IPS DF 4.7 (cell line): ENCODE data around the gene TANC2.

Source experiments
- DNase-seq: peaks from one replicate; pipeline ENCODE4 v3.0.0-alpha.2; 2013; ENCODE audit warnings: low spot score; ENCODE audit errors: extremely low read depth

The TANC2 gene

GRCh38 chr17:62965686-62966425 lies at the start of gene TANC2:
TANC2 (plus strand) TSS chr17:62966235; CDS start chr17:63009560, 43,325 bp downstream.
- DNase-seq = no peak

- DNase-seq = no peak
These were observed 49.1 kb upstream of the TANC2 start for GRCh38 chr17:62916684-62917571.

DNA sequence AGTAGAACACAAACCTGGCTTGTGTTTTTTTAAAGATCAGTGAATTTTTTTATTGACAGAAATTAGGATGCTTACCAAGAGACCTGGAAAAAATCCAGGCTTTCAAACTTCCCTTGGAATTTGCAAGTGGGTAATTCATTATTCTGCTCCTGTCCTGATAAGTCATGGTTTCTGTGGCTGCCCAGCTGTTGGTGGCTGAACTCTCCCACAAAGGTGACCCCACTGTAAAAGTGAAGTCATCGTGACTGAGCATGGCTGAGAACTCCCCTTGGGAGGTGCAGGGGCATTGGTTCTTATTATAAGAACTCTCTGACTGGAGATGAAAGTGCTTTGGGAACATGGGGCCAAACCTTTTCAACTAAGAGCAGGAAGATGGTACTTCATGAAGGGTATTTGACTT lies 46.6 kb upstream of the TANC2 start:
- no peak for DNase-seq

- DNase-seq = no peak
These were observed 45.7 kb upstream of the TANC2 start for GRCh38 chr17:62920300-62920699.

DNA sequence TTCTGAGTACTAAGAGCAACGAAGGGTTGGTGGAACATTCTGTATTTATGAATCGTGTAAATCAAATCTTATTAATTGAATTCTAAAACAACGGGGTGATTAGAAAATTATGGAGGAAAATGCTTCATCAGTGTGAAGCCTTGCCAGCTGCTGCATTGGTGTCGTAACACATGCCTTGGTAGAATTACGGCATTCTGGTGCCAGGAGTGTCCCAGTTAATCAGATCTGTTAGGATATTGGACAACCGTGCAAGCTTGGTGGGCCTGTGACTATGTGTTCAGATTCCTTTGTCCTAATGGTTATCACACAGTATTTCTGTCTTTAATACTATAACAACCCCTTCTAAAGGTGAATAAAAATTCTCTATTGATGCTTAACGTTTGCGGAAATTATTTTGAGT lies 44.2 kb upstream of the TANC2 start:
- no peak for DNase-seq

DNA sequence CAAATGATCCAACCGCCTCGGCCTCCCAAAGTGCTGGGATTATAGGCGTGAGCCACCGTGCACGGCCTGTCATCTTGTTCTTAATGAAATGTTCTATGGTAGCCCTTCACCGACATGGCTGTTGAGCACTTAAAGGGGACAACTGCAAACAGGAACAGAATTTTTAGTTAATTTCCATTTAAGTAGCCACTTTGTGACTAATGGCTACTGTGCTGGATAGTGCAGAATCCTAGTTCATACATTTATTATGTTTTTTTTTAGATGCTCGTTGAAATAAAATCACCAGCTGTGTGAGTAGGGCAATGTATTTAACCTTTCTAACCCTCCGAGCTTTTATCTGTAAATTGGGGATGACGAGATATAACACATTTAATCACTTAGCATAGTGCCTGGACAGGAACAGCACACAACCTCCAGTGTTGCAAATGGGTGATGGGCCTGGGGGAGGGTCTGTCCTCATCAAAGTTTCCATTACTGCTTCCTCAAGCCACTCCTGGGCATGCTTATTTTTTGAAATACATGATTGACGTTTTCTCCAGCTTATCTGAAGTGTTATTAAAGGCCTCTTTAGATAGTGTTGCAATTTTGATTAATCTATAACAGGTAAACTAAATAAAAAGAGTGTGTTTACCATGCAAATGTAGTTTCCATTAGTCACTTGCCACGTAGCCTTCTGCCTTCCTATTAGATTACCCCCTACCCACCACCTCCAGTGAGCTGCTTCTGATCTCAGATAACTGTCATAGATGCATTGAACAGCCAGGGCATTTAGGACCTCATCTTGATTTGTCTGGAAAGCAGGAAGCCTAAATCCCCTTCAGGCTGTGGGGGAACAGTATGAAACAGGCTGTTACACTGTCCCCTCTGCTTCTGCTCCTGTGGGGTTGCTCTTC lies 42.5 kb upstream of the TANC2 start:
- no peak for DNase-seq

DNA sequence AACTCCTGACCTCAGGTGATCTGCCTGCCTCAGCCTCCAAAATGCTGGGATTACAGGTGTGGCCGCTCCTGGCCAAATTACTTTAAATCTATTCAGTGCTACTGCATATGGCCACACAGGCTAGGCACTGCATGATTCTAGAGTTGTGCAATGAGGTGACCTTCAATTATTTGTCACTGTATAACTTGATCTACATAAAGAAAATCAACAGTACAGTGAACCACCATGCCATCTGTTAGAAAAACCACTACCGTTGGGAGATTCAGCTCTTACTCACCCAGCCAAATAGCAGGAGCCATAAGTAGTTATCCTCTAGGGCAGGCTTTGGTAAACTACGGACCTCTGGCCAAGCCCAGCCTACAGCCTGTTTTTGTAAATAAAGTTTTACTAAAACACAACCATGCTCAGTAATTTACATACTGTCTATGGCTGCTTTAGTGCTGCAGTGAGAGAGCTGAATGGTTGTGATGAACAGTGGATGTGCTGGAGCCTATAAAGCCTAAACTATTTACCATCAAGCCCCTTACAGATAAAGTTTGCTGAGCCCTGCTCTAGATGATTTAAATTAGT lies 40.7 kb upstream of the TANC2 start:
- no peak for DNase-seq

DNA sequence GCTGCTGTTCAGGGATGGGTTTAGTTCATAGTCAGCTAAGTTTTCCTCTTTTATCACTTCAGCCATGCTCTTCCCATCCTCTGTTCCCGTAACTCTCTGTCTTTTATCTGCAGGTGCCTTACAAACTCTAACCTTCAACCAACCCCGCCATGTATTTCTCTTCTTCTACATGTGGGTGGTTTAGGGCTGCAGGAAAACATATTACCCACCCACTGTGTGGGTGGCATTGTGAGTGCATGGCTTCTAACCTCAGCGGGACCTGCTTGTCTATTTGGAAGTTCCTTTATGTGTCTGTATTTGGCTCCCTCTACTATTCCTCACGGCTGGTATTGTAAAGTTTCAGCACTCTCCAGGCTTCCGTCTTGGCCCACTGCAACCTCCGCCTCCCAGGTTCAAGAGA lies 39.0 kb upstream of the TANC2 start:
- no peak for DNase-seq

DNA sequence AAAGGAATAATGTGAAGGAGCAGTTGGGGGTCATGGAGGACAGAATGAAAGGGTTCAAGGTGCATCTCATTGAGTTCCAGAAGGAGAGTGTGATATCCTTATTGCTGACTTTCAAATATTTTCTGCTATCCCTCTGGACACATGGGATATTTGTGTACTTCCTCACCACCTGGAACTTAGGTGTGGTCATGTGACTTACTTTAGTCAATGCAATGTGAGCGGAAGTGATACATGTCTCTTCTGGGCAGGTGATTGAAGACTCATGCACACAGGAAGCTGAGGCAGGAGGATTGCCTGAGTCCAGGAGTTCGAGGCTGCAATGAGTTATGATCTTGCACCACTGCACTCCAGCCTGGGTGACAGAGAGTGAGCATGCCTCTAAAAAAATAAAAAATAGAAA lies 36.7 kb upstream of the TANC2 start:
- no peak for DNase-seq

DNA sequence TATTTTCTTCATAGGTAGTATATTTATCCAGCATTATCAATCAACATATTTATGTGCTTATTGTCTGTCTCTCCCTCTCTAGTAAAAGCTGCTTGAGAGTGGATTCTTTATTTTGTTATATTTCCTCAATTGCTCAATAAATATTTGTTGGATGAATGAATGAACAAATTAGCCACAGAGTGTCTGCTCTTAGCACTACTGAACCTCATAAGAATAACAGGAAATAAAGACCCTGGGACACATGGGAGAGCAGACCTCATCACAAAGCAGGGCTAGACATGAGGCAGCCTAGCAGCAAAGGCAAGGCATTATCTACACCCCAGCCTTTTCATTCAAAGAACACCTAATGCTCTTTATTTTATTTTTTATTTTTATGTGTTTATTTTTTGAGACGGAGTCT lies 34.9 kb upstream of the TANC2 start:
- DNase-seq = no peak

- no peak for DNase-seq
These were observed 32.3 kb upstream of the TANC2 start for GRCh38 chr17:62933501-62934385.

DNA sequence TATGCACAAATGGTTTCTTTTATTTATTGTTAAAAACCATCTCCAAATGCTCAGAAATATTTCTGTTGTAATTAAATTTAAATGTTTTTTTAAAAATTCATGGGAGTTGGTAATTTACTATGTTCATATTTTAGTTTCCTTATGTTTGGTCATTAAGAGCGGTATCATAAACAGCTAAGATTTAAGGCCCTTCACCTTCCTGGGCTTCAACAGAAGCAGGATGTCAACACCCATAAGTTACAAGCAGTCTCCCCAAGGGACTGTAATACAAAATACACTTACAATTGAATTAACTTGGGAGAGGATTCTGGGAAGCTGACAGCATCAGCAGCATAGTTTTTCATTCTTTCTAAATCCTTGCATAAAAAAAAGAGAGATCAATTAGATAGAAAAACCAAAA lies 30.9 kb upstream of the TANC2 start:
- no peak for DNase-seq

DNA sequence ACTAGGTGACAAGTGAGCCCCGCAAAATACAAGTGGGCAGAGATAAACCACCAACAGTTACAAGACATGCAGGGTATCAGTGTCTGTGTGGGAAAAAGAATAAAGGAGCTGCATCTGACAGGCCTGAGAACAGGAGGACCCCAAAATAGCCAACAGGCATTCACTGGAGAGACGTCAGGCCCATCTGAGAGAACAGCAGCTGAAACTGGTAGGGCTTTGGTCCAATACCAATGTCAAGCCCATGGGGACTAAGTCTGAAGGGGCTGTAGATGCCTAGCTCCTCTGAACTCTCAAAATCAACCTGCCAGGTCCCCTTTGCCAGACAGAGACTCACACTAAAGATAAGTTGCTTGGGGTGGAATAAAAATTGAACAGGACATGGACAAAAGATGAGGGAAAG lies 30.5 kb upstream of the TANC2 start:
- DNase-seq = no peak

DNA sequence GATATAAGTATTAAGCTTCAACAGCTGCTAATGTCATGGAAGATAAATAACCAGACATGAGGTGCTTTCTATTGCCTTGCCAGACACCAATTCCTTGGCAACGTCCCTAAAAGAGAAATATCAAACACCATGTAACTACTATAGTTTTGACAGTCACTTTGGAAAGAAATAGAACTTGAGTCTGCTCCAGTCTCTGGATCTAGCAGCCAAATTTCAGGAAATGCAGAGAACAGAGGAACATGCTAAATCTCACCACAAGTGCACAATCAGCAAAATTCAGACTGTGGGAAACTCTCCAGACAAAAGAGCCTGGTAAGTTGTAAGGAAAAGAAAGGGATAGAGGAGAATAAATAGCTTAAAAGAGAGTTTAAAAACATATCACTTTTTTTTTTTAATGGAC lies 28.4 kb upstream of the TANC2 start:
- no peak for DNase-seq

- no peak for DNase-seq
These were observed 24.6 kb upstream of the TANC2 start for GRCh38 chr17:62941358-62941991.

- DNase-seq = no peak
These were observed 17.7 kb upstream of the TANC2 start for GRCh38 chr17:62948370-62948769.

DNA sequence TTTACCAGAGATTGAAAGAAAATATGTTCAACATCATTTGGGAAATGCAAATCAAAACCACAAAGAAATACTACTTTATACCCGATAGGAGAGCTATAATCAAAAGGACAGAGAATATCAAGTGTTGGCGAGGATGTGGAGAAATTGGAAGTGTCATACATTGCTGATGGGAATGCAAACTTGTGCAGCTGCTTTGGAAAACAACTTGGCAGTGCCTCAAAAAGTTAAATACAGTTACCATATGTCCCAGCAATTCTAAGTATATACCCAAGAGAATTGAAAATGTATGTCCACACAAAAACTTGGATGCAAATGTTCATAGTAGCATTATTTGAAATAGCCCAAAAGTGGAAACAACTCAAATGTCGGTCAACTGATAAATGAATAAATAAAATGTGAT lies 17.0 kb upstream of the TANC2 start:
- no peak for DNase-seq

DNA sequence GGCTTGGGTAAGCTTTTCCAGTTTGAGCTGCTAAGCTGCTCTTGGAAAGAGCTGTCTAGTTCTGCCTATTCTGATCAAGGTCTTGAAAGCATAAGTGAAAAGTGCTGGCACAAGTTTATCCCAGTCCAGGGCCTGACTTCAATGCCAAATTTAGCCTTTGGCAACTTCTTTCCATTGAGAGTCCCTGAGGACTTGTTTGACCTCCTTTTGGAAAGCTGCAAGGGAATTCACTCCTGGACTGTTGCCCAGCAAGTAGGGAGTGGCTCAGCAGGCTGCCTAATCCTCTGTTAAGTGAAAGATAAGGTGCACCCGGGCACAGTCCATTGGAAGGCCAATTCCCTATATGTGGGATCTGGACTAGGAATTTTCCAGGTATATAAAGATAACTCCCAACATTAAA lies 16.0 kb upstream of the TANC2 start:
- DNase-seq = no peak

DNA sequence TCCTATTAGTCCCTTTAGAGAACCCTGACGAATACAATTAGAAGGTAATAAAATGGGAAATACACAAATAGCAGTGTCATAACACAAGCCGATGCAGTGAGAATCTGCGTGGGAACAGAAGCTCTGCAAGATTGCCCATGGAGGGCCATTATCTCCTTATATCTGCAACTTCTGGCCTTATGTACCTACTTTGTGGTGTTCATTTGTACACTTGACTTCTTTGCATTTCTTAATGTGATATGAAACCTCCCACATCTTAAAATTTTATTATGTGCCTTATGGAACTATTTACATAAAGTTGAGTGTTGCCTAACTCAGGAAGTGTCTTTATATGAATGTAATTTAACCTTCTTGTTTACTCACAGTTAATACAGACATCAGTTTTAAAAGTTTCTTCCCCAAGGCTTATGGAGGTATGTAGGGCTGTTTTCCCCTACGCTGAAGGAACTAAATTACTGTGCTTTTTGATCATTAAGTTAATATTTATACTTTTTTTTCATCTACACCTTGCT lies 10.1 kb upstream of the TANC2 start:
- DNase-seq = no peak

- no peak for DNase-seq
These were observed 2.7 kb upstream of the TANC2 start for GRCh38 chr17:62963296-62963695.
